Measurements from ENCODE around the gene NEU2.

- TF ChIP-seq MAX (IDR thresholded peaks at IDR 0.05) (no peak), EGR1 (IDR thresholded peaks at IDR 0.05; ENCODE audit: low read depth in 2 of 2) (no peak), CTCF (IDR thresholded peaks at IDR 0.05; ENCODE audit: low read depth, low read length, missing input control) (no peak), ZBTB33 (IDR thresholded peaks at IDR 0.05) (no peak), YY1 (IDR thresholded peaks at IDR 0.05) (no peak), JUND (IDR thresholded peaks at IDR 0.05) (no peak), RAD21 (IDR thresholded peaks at IDR 0.05) (no peak), NR2F2 (IDR thresholded peaks at IDR 0.05) (no peak), RXRA (IDR thresholded peaks at IDR 0.05) (no peak), TAF1 (conservative IDR thresholded peaks at IDR 0.05) (no peak), ATF3 (IDR thresholded peaks at IDR 0.05) (no peak), SP1 (IDR thresholded peaks at IDR 0.05) (no peak), REST (IDR thresholded peaks at IDR 0.05) (no peak)
These were observed 38.0 kb upstream of the NEU2 start for GRCh38 chr2:232994446-232994845.
